Right lobe of liver (tissue), 4 donors: ENCODE measurements around the gene SEZ6L.

Experiments
- POLR2A ChIP-seq: fragments of 450-650 bp; IDR thresholded peaks from one replicate; pipeline ENCODE4 v1.6.1; 2017; ENCODE audit warnings: antibody characterized with exemption, mild to moderate bottlenecking
- TF ChIP-seq, protein P1 (sequence below), 4 donors: fragments of 200-600 bp in 3 of 4; fragments of 450-650 bp in 1 of 4; IDR thresholded peaks; one replicate each; pipeline versions ENCODE4 v1.5.1 to v1.8.0; 2016 to 2022; ENCODE audit warnings: antibody characterized with exemption in 4 of 4, mild to moderate bottlenecking in 2 of 4
- donor health status: DM: no; HTN: no; CAD: no.
- donor health status: DM: no; HTN: no; CAD: no.
- donor health status: DM: no; HTN: yes; CAD: no.

DNA sequence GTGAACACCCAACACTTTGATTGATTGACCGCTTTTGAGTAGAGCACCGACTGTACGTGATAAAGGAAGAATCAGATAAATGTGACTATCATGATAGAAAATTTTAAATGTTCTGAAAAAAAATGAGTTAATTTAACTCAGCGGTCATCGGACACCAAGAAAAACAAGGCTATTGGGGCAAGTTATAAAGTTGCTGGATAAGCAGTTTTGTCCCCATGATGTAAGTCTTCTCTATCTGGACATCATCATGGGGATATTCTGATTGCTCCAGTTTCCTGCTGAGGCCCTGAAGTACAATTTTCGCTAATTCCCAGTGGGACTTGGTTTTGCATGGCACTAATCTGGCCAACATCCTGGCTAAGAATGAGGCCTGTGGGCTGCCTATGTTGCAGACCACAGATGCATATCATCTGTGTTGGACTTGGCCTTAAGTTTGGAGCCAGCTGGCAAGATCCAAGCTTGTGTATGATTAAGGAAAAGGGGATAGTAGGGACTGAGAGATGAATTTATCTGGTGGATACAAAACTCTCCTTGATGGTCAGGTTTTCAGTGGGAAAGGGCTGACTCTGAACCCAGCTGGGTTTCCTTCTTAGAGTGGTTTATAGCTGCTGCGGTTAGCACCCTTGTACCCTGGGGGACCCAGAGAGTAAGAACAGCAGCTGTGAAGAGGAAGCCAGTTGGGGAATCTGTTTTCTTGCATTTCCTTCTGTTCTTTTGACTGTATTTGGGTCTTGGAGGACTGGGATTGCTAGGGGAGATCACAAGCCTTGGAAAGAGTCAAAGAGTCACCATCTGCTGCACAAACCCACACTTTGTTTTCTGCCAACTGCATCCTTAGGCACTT lies 118.3 kb downstream of the SEZ6L start:
- TF ChIP-seq, protein P1, sequence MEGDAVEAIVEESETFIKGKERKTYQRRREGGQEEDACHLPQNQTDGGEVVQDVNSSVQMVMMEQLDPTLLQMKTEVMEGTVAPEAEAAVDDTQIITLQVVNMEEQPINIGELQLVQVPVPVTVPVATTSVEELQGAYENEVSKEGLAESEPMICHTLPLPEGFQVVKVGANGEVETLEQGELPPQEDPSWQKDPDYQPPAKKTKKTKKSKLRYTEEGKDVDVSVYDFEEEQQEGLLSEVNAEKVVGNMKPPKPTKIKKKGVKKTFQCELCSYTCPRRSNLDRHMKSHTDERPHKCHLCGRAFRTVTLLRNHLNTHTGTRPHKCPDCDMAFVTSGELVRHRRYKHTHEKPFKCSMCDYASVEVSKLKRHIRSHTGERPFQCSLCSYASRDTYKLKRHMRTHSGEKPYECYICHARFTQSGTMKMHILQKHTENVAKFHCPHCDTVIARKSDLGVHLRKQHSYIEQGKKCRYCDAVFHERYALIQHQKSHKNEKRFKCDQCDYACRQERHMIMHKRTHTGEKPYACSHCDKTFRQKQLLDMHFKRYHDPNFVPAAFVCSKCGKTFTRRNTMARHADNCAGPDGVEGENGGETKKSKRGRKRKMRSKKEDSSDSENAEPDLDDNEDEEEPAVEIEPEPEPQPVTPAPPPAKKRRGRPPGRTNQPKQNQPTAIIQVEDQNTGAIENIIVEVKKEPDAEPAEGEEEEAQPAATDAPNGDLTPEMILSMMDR (IDR thresholded peaks at IDR 0.05): no peak
- no peak for TF ChIP-seq POLR2A
